ENCODE results near the gene AK3.

AK3 gene

DNA sequence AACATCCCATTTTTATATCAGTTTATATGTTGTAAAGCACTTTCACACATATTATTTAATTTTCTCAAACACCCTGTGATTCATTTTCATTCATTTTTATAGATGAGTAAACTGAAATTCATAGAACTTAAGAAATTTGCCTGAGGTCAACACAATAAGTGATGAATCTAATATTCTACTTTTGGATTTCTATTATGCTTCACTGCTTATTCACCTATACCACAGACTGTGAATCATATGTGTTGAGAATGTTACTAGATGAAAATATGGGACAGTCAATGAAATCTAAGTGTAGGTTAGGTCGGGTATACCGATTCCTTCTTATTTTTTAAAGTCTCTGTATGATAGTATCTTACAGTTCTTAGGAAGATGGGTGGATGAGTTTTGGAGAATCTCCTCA is 36.9 kb downstream of the AK3 start:
- peaks cover 75% of the 10 kb centered on the region for H3K36me3 ChIP-seq (ENCODE audit: control insufficient read depth, insufficient read depth, low read length)

DNA sequence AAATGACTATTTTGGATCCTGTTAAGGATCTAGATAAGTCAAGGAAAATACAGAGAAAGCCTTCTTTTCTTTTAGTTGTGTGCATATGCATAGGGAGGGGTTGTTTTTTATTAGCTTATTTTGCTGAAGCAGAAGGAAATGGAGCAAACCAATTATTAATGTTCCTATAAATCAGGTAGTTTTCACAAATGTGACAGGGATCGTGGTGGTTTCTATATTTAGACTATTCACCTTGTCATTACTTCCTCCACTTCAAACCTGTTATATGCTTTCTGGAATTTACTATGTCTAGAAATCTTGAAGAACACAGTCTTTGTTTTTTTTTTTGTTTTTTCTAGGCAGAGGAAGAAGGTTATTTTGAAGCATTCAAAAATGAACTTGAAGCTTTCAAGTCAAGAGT is 39.5 kb downstream of the AK3 start:
- no peaks in the 10 kb centered on the region for H3K27me3 ChIP-seq (ENCODE audit: control insufficient read depth, insufficient read depth, low read length)
- H3K9ac ChIP-seq (ENCODE audit: low read depth, low read length): no peak overlapping the region
- H3K4me1 ChIP-seq (ENCODE audit: control insufficient read depth, insufficient read depth, low read length): no peaks in the 10 kb centered on the region; the same call in 1 of the 2 replicates
- H3K27ac ChIP-seq (ENCODE audit: low read depth, low read length): no peak overlapping the region
- no peak overlapping the region for H3K4me3 ChIP-seq (ENCODE audit: low read depth, low read length)
- H3K36me3 ChIP-seq (ENCODE audit: control insufficient read depth, insufficient read depth, low read length): peaks cover 85% of the 10 kb centered on the region
- H3K9me3 ChIP-seq (ENCODE audit: control insufficient read depth, insufficient read depth, low read length): no peaks in the 10 kb centered on the region

More for the DNA sequence above, 36.9 kb downstream of the AK3 start:
- Histone ChIP-seq H3K4me3 (ENCODE audit: low read depth, low read length) (no peak overlapping the region), H3K4me1 (ENCODE audit: control insufficient read depth, insufficient read depth, low read length) (no peaks in the 10 kb centered on the region), H3K9ac (ENCODE audit: low read depth, low read length) (no peak overlapping the region), H3K27me3 (ENCODE audit: control insufficient read depth, insufficient read depth, low read length) (no peaks in the 10 kb centered on the region), H3K9me3 (ENCODE audit: control insufficient read depth, insufficient read depth, low read length) (no peaks in the 10 kb centered on the region), H3K27ac (ENCODE audit: low read depth, low read length) (no peak overlapping the region)

DNA sequence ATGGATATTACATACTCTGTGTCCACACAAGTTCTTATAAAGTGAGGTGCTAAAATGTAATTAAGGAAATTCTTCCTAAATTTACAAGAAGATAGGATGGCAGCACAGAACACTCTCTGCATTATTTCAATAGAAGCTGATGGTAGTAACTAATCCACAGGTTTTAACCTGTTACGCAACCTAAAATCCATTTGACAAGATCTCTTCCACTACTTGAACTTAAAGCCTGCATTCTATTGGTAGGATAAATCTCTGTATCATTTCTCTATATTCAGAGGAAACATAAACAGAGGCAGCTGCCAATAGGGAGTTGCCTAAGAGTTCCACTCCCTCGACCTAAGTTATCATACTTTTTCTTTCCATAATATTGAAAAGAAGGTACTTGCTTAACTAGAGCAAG is 40.1 kb downstream of the AK3 start:
- no peaks in the 10 kb centered on the region; the same call in 1 of the 2 replicates for H3K4me1 ChIP-seq (ENCODE audit: control insufficient read depth, insufficient read depth, low read length)
- peaks cover 80% of the 10 kb centered on the region for H3K36me3 ChIP-seq (ENCODE audit: control insufficient read depth, insufficient read depth, low read length)
- no peaks in the 10 kb centered on the region for H3K27me3 ChIP-seq (ENCODE audit: control insufficient read depth, insufficient read depth, low read length)
- no peaks in the 10 kb centered on the region for H3K9me3 ChIP-seq (ENCODE audit: control insufficient read depth, insufficient read depth, low read length)
- H3K4me3 ChIP-seq (ENCODE audit: low read depth, low read length): no peak overlapping the region
- H3K27ac ChIP-seq (ENCODE audit: low read depth, low read length): no peak overlapping the region
- no peak overlapping the region for H3K9ac ChIP-seq (ENCODE audit: low read depth, low read length)

DNA sequence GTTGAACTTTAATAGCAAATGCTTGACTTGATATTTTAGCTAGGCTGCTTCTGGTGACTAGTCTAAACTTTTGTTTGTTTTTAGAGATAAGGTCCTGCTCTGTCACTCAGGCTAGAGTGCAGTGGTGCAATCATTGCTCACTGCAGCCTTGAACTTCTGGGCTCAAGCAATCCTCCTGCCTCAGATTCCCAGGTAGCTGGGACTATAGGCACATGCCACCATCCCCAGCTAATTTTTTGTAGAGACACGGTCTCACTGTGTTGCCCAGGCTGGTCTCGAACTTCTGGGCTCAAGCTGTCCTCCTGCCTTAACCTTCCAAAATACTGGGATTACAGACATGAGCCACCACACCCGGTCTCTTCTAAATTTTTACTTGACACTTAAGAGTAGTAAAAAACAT is 40.9 kb downstream of the AK3 start:
- H3K4me3 ChIP-seq (ENCODE audit: low read depth, low read length): no peak overlapping the region
- peaks cover 79% of the 10 kb centered on the region for H3K36me3 ChIP-seq (ENCODE audit: control insufficient read depth, insufficient read depth, low read length)
- H3K27ac ChIP-seq (ENCODE audit: low read depth, low read length): no peak overlapping the region
- H3K27me3 ChIP-seq (ENCODE audit: control insufficient read depth, insufficient read depth, low read length): no peaks in the 10 kb centered on the region
- H3K4me1 ChIP-seq (ENCODE audit: control insufficient read depth, insufficient read depth, low read length): no peaks in the 10 kb centered on the region; the same call in 1 of the 2 replicates
- H3K9ac ChIP-seq (ENCODE audit: low read depth, low read length): no peak overlapping the region
- no peaks in the 10 kb centered on the region for H3K9me3 ChIP-seq (ENCODE audit: control insufficient read depth, insufficient read depth, low read length)

DNA sequence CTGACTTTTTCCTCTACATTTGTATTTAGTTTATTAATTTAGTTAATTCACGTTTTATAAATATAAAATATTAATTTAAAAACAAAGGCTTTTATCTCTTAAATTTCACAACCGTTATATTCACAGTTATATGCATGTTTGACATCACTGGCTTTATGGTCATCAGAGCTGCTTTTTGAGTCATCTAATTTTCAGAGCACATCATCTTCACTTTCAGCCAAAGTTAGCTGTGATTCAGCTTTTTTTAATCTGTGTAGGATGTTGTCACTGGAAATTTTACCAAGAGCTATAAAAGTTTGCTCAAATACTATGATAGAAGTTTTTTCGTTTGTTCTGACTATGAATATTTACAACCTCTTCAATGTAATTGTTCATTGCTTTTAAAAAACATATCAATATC is 49.2 kb downstream of the AK3 start:
- no peaks in the 10 kb centered on the region for H3K9me3 ChIP-seq (ENCODE audit: control insufficient read depth, insufficient read depth, low read length)
- peaks cover 53% of the 10 kb centered on the region for H3K36me3 ChIP-seq (ENCODE audit: control insufficient read depth, insufficient read depth, low read length)
- no peaks in the 10 kb centered on the region for H3K27me3 ChIP-seq (ENCODE audit: control insufficient read depth, insufficient read depth, low read length)
- no peak overlapping the region for H3K4me3 ChIP-seq (ENCODE audit: low read depth, low read length)
- H3K4me1 ChIP-seq (ENCODE audit: control insufficient read depth, insufficient read depth, low read length): no peaks in the 10 kb centered on the region
- no peak overlapping the region for H3K27ac ChIP-seq (ENCODE audit: low read depth, low read length)
- H3K9ac ChIP-seq (ENCODE audit: low read depth, low read length): no peak overlapping the region

DNA sequence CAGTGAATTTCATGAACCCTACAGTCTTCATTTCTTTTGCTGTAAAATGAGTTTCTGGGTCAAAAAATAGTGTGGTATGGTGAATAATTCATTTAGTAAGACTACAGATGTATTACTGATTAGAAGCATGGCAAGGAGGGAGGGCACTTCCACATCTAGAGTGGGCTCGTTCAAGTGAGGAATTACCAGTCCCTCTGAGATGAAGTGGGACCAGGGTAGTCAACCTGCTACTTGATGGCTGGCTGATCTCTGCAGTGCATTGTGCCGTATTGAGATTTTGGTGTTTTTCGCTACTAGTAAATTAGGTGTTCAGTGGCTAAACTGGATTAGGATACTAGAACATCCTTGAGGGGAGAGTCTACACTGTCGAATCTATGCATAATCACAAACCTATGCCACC is 50.9 kb downstream of the AK3 start:
- Histone ChIP-seq H3K36me3 (ENCODE audit: control insufficient read depth, insufficient read depth, low read length) (peaks cover 62% of the 10 kb centered on the region), H3K27me3 (ENCODE audit: control insufficient read depth, insufficient read depth, low read length) (no peaks in the 10 kb centered on the region), H3K4me3 (ENCODE audit: low read depth, low read length) (no peak overlapping the region), H3K27ac (ENCODE audit: low read depth, low read length) (peak overlapping the region; percentile 59), H3K9me3 (ENCODE audit: control insufficient read depth, insufficient read depth, low read length) (no peaks in the 10 kb centered on the region), H3K9ac (ENCODE audit: low read depth, low read length) (no peak overlapping the region), H3K4me1 (ENCODE audit: control insufficient read depth, insufficient read depth, low read length) (no peaks in the 10 kb centered on the region)

DNA sequence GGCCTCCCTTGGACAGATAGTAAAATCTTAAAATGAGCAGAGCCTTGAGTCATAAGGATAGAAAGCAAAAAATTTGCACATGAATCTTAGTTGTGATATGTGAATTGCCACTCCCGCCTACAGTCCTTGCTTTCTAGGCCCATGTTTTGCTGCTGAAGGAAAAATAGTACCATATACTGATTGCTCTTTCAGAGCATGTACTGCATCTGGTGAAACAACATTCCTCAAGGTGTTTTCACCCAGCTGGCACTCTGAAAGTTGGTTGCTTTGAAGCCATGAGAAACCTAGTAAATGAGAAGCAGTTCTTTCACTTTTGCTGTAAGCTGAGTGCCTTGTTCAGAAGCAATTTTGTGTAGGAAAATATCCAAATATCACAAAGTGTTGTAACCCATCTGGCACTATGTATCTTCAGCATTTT is 51.3 kb downstream of the AK3 start:
- Histone ChIP-seq H3K27ac (ENCODE audit: low read depth, low read length) (peak overlapping the region; percentile 59), H3K4me1 (ENCODE audit: control insufficient read depth, insufficient read depth, low read length) (no peaks in the 10 kb centered on the region), H3K27me3 (ENCODE audit: control insufficient read depth, insufficient read depth, low read length) (no peaks in the 10 kb centered on the region), H3K9me3 (ENCODE audit: control insufficient read depth, insufficient read depth, low read length) (no peaks in the 10 kb centered on the region), H3K4me3 (ENCODE audit: low read depth, low read length) (no peak overlapping the region), H3K9ac (ENCODE audit: low read depth, low read length) (no peak overlapping the region), H3K36me3 (ENCODE audit: control insufficient read depth, insufficient read depth, low read length) (peaks cover 63% of the 10 kb centered on the region)

DNA sequence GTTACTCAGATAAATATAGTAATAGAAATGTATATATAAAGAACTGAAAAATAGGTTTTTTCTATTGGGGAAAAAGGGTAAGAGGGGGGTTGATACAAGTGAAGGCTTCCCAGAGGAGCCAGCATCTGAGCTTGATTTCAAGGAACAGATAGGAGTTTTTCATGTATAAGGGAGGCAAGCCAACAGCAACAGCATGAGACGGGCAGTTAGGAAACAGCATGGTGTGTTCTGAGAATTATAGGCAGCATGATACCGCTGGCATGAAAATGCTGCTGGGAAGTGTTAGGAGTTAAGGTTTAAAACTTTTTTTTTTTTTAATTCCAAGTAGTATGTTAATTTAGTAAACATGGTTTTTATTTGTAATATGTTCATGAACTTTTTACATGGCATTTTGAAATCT is 52.0 kb downstream of the AK3 start:
- no peak overlapping the region for H3K9ac ChIP-seq (ENCODE audit: low read depth, low read length)
- H3K27ac ChIP-seq (ENCODE audit: low read depth, low read length): no peak overlapping the region
- H3K4me1 ChIP-seq (ENCODE audit: control insufficient read depth, insufficient read depth, low read length): no peaks in the 10 kb centered on the region
- H3K27me3 ChIP-seq (ENCODE audit: control insufficient read depth, insufficient read depth, low read length): no peaks in the 10 kb centered on the region
- H3K9me3 ChIP-seq (ENCODE audit: control insufficient read depth, insufficient read depth, low read length): no peaks in the 10 kb centered on the region
- peaks cover 64% of the 10 kb centered on the region for H3K36me3 ChIP-seq (ENCODE audit: control insufficient read depth, insufficient read depth, low read length)
- no peak overlapping the region for H3K4me3 ChIP-seq (ENCODE audit: low read depth, low read length)

DNA sequence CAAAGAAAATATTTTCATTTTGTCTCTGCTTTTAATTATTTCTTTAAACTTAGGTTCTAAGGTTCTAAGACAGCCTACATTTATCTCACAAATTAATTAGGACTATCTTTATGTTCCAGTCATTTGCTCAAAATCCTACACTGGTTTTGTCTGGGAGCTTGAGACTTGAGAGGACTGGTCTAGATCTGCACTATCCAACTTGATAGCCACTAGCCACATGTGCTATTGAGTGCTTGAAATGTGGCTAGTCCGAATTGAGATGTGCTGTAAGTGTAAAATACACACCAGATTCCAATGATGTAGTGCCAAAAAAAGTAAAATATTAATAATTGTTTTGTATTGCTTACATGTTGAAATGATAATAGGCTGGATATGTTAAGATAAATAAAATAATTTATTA is 54.4 kb downstream of the AK3 start:
- H3K4me3 ChIP-seq (ENCODE audit: low read depth, low read length): no peak overlapping the region
- peaks cover 60% of the 10 kb centered on the region for H3K36me3 ChIP-seq (ENCODE audit: control insufficient read depth, insufficient read depth, low read length)
- H3K9ac ChIP-seq (ENCODE audit: low read depth, low read length): no peak overlapping the region
- H3K4me1 ChIP-seq (ENCODE audit: control insufficient read depth, insufficient read depth, low read length): no peaks in the 10 kb centered on the region
- H3K27ac ChIP-seq (ENCODE audit: low read depth, low read length): no peak overlapping the region
- no peaks in the 10 kb centered on the region for H3K27me3 ChIP-seq (ENCODE audit: control insufficient read depth, insufficient read depth, low read length)
- H3K9me3 ChIP-seq (ENCODE audit: control insufficient read depth, insufficient read depth, low read length): no peaks in the 10 kb centered on the region

DNA sequence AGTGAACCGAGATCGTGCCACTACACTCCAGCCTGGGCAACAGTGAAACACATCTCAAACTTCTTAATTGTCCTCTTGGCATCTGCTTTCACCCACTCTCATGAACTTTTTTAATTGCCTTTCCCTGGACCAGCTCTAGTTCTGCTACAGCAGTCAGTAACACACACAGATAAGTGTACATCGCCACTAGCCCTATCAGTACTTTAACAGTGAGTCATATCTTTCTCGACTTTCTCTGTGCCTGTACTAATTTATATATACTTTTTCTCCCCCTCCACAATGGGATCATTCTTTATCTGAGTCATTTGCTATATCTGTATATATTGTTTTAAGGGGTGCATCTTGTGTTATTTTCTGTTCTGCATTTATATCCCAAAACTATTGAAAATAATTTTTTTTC is 54.9 kb downstream of the AK3 start:
- Histone ChIP-seq H3K9me3 (ENCODE audit: control insufficient read depth, insufficient read depth, low read length) (no peaks in the 10 kb centered on the region), H3K4me1 (ENCODE audit: control insufficient read depth, insufficient read depth, low read length) (no peaks in the 10 kb centered on the region), H3K36me3 (ENCODE audit: control insufficient read depth, insufficient read depth, low read length) (peaks cover 58% of the 10 kb centered on the region), H3K27ac (ENCODE audit: low read depth, low read length) (no peak overlapping the region), H3K27me3 (ENCODE audit: control insufficient read depth, insufficient read depth, low read length) (no peaks in the 10 kb centered on the region), H3K4me3 (ENCODE audit: low read depth, low read length) (no peak overlapping the region), H3K9ac (ENCODE audit: low read depth, low read length) (no peak overlapping the region)

DNA sequence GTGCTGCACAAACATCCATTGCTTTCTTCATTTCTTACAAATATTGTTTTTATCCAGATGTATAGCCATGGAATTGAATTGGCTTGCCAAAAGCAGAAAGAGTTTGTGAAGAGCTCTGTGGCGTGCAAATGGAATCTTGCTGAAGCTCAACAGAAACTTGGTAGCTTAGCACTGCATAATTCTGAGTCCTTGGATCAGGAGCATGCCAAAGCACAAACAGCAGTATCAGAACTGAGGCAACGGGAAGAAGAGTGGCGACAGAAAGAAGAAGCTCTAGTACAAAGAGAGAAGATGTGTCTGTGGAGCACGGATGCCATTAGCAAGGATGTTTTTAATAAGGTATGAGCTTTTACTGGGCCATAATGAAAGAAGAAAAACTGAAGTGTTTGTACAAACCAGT is 56.2 kb downstream of the AK3 start:
- Histone ChIP-seq H3K36me3 (ENCODE audit: control insufficient read depth, insufficient read depth, low read length) (peaks cover 45% of the 10 kb centered on the region), H3K27ac (ENCODE audit: low read depth, low read length) (no peak overlapping the region), H3K4me3 (ENCODE audit: low read depth, low read length) (no peak overlapping the region), H3K27me3 (ENCODE audit: control insufficient read depth, insufficient read depth, low read length) (no peaks in the 10 kb centered on the region), H3K9me3 (ENCODE audit: control insufficient read depth, insufficient read depth, low read length) (no peaks in the 10 kb centered on the region), H3K9ac (ENCODE audit: low read depth, low read length) (no peak overlapping the region), H3K4me1 (ENCODE audit: control insufficient read depth, insufficient read depth, low read length) (peaks cover 6% of the 10 kb centered on the region)

DNA sequence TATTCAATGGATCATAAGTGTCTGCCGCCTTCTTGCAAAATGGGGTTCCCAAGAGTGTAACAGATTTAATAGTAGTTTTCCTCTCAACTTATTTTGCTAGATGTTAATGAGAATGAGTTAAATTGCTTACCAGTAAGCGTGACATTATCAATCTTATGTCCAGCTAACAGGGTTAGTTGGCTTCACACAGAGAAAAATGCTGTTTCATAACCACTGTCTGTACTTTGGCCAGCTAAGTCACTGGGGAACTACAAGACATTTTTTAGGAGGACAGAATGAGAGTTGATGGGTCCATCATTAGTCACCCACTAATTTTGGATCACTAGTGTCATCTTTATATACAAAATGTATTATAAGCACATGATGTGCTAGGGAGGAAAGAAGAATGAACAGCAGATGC is 60.3 kb downstream of the AK3 start:
- Histone ChIP-seq H3K27ac (ENCODE audit: low read depth, low read length) (no peak overlapping the region), H3K9ac (ENCODE audit: low read depth, low read length) (0 out of 2 replicates have a peak overlapping the region, but pooled peaks have one; percentile 68)

More for the DNA sequence above, 60.3 kb downstream of the AK3 start:
- H3K4me3 ChIP-seq (ENCODE audit: low read depth, low read length): peak overlapping the region; percentile 90
- no peaks in the 10 kb centered on the region for H3K9me3 ChIP-seq (ENCODE audit: control insufficient read depth, insufficient read depth, low read length)
- H3K27me3 ChIP-seq (ENCODE audit: control insufficient read depth, insufficient read depth, low read length): no peaks in the 10 kb centered on the region
- H3K36me3 ChIP-seq (ENCODE audit: control insufficient read depth, insufficient read depth, low read length): peaks cover 13% of the 10 kb centered on the region
- H3K4me1 ChIP-seq (ENCODE audit: control insufficient read depth, insufficient read depth, low read length): peaks cover 20% of the 10 kb centered on the region
